Left ventricle myocardium superior (tissue), 1 donor: ENCODE measurements around the gene AQP6. TPM values are rescaled to one million over a fixed set of nuclear protein-coding genes. Genes with fewer than 3 reads are reported as not detected.

Experiments used
- ATAC-seq: fragments of 200-7000 bp; cut with Tn5 transposase; one replicate; pipeline ENCODE4 v1.9.1; 2020; ENCODE audit warnings: mild to moderate bottlenecking, moderate library complexity
- DNase-seq: peaks from one replicate; pipeline ENCODE4 v3.0.0-alpha.2; 2020
- intact Hi-C: fragments of 100-400 bp; cut with micrococcal nuclease; formaldehyde crosslinking; loops from one replicate; pipeline ENCODE4 v1.11.0; 2022
- total RNA-seq: library from RNA; stranded (reverse); fragmentation: NEBNext Ultra II Directional; extraction: Animal tissue kit (Norgen Biotek cat#: 25700); gene quantifications from one replicate; pipeline ENCODE4 v1.2.1, GENCODE V29; 2021
- donor health status: DM: no; HTN: yes; CAD: no; lungs with severe emphysema.

Gene AQP6
- total RNA-seq, 1 donor from 2014 or later, result not detected

DNA sequence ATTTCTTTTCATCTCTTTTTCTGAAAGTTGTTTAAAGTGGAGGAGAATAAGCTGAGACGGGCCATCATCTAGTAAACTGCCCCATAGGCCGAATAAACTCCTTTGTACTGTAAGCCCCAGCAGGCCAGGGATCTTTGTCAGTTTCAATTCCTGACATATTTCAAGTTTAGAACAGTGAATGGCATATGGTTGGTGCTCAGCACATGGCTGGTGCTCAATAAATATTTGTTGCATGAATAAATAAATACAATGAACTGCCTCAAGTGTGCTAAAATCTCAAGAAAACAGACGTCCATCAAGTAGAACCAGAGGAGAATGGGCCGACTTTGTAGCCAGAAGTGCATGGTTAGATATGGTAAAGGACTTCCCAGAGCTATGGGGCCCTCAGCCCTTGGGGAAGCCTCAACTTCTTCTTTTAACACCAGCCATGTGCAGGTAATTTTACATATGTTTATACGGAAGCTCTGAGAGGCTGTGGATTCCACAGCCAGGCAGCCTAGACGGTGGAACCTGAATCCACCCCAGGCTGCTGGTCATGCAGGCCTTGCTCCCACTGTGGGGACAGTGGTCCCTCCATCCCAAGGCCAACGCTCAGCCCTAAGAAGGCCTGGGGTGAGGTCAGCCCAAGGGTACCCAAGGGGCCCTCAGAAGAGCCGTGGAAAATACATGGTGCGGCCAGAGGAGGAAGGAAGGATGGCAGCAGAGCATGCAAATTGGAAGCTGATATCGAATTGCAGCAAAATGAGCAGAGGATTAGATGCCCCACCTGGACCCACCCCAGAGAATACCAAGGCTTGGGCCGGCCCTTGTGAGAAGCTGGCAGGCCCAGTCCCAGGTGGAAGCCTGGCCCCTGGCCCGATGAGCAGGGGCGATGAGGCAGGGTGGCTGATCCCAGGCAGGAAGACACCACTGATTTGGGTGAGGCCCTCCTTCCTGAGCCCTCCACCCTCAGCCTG, 30.9 kb upstream of the AQP6 start:
- intact Hi-C loops, result no loop called here
- DNase-seq (no peak), ATAC-seq (no peak)

DNA sequence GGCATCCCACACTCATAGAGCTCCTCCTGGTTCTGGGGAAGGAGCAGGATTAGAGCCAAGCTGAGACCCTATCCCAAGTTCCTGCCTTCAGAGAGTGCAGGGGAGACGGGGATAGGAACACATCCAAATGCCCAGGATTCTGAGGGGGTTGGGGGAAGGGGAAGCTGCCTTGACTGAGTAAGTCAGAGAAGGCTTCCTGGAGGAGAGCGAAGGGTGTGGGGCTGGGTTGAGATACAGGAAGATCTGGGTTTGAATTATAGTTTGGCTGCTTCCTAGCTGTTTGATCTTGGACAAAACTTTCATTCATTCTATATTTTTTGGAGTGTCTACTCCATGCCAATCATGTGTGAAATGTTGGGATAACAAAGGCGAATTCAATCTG, 30.2 kb upstream of the AQP6 start:
- DNase-seq, result no peak
- intact Hi-C loops, result no loop called here
- no peak for ATAC-seq

- ATAC-seq, result no peak
- DNase-seq, result no peak
- intact Hi-C loops, result no loop called here
Observed at GRCh38 chr12:49942921-49943624, 29.7 kb upstream of the AQP6 start.

DNA sequence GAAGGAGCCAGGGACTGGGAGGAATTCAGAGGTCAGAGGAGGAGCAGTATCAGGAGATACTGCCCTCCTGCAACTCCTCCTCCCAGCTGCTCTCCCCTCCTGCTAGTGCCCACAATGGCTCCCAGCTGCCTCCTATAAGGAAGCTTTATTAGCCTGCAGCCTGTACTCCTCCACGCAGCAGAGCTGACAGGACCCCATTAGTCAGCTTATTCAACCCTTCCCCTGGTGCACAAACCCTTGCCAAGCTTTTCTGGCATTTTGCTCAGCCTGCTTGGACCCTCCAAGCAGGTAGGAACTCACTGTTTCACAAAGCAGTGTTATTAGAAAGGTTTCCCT, 29.2 kb upstream of the AQP6 start:
- ATAC-seq (no peak), DNase-seq (no peak)
- intact Hi-C loops, result no loop called here

DNA sequence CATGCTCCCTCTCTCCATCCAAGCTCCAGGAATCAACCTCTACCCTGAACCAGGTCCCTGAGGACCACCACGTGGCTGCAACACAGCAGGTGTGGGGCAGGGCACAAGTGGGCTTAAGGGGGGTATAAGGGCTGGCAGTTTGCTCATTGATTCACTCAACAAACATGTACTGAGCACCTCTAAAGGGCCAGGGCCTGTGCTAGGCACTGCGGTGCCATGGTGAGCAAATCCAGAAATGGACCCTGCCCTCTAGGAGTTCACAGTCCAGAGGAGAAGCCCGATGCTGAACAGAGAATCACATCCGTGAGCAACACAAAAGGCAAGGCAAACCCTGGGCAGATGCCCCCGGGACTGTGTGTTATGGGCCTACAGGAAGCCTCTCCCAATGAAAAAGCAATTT, 28.7 kb upstream of the AQP6 start:
- no peak for DNase-seq
- ATAC-seq, result no peak
- intact Hi-C loops, result no loop called here

GRCh38 chr12:49944718-49945117, 28.0 kb upstream of the AQP6 start:
- no peak for ATAC-seq

DNA sequence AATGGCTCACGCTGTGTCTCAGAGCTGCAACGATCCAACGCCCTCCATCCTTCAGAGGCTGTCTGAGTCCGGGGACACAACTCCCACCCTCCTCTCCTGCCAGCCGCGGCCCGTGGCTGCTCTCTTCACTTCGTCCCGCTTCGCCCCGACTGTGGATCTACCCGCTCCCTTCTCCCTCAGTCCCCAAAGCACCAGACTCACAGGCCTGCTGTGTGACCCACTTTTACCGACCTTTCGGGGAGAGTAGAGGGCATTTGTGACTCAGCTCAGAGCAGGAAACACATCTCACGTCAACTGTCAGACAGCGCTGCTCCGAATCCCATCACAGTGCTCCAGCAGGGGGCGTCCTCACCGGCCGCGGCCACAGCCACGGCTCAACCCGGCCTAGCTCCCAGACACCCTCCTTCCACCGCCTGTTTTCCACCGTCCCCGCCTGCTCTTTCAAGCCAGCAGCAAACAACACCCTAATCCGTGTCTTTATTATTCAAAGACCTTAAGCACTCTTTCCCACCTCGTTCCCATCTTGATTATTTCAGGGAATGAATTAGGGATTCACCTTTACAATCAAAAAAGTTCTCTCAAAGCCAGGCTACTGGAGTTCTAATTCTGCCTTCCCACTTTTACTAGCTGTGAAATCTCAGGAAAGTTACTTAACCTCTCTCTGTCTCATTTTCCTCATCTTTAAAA, 27.2 kb upstream of the AQP6 start:
- ATAC-seq (peak; percentile 98), DNase-seq (peak; percentile 91)
- intact Hi-C loops, result no loop called here

More at GRCh38 chr12:49944718-49945117, 28.0 kb upstream of the AQP6 start:
- intact Hi-C loops, result no loop called here
- no peak for DNase-seq

DNA sequence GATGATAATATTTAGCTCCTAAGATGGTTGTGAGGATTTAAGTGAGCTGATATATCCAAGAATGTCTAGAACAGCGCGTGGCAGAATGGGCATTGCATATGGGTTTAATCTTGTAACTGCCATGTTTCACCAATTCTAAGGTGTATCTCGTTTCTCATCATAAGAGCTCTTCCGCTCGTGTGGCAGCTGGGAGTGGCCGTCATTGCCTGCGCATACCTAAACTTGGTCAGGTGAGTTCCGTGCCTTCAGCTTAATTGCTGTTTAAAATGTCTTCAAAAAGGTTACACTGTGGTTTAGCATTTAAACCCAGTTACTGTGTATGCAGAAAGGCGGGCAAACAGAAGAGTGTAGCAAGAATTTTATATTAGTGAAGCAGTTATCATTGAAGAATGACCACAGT, 26.7 kb upstream of the AQP6 start:
- intact Hi-C loops, result no loop called here
- DNase-seq (no peak), ATAC-seq (no peak)

GRCh38 chr12:49946497-49946896, 26.2 kb upstream of the AQP6 start:
- ATAC-seq (no peak), DNase-seq (no peak)
- intact Hi-C loops, result no loop called here

GRCh38 chr12:49947593-49948226, 25.0 kb upstream of the AQP6 start:
- no peak for DNase-seq
- no peak for ATAC-seq
- intact Hi-C loops, result no loop called here

- DNase-seq, result no peak
- ATAC-seq, result no peak
- intact Hi-C loops, result no loop called here
Observed at GRCh38 chr12:49948866-49949845, 23.6 kb upstream of the AQP6 start.

GRCh38 chr12:49949866-49950265, 22.9 kb upstream of the AQP6 start:
- DNase-seq (no peak), ATAC-seq (no peak)
- intact Hi-C loops, result no loop called here

GRCh38 chr12:49950273-49951251, 22.2 kb upstream of the AQP6 start, which contains the start of gene AQP2:
TSS of gene AQP2 (plus strand) at chr12:49950737. CDS start at chr12:49950831, 94 bp downstream.
- no peak for ATAC-seq
- no peak for DNase-seq
- intact Hi-C loops, result no loop called here

- no peak for ATAC-seq
- intact Hi-C loops, result no loop called here
- DNase-seq, result no peak
Observed at GRCh38 chr12:49951411-49952240, 21.1 kb upstream of the AQP6 start.

DNA sequence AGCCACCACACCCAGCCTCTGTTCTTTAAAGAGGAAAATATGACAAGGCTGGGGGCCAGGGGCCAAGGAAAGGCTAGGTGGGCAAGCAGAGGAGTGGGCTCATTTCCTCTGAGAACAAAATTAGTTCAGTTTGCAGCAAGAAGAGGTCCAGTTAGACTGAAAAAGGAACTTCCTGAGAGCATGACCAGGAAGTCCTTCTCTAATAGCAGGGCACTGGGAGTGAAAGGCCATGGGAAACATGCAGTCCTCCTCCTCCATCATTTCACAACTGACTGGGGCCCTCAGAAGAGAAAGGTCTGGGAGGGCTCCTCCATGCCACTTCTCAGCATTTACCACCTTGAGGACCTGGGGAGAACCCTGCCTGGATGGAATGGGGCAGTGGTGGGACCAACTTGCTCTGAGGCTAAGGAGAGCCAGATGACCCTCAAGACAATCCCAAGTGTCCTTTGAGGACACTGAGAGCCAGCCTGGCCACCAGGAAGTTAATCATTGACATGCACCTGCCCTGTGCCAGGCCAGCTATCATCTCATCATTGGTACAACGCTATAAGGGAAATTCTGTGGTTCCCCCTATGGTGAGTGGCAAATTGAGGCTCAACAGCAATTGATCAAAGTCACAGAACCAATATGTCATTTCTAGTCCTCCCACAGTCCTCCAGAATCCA, 20.2 kb upstream of the AQP6 start:
- DNase-seq, result no peak
- intact Hi-C loops, result no loop called here
- ATAC-seq, result no peak

GRCh38 chr12:49953151-49953550, 19.6 kb upstream of the AQP6 start:
- ATAC-seq (no peak), DNase-seq (no peak)
- intact Hi-C loops, result no loop called here
